GM10266 (cell line): ENCODE results near the gene REPIN1.

ENCODE experiments used
- DNase-seq: peaks from one replicate; pipeline ENCODE4 v3.0.0; 2012; ENCODE audit errors: extremely low spot score
- CTCF ChIP-seq: IDR thresholded peaks from 2 replicates; pipeline ENCODE4 v1.5.1; 2012; ENCODE audit warnings: mild to moderate bottlenecking, low read depth; ENCODE audit not compliant: control insufficient read depth, insufficient read depth; ENCODE audit errors: missing control alignments

REPIN1 gene

GRCh38 chr7:150325110-150325611 lies 43.5 kb upstream of the REPIN1 start:
- no peak for DNase-seq
- no peak for TF ChIP-seq CTCF

DNA sequence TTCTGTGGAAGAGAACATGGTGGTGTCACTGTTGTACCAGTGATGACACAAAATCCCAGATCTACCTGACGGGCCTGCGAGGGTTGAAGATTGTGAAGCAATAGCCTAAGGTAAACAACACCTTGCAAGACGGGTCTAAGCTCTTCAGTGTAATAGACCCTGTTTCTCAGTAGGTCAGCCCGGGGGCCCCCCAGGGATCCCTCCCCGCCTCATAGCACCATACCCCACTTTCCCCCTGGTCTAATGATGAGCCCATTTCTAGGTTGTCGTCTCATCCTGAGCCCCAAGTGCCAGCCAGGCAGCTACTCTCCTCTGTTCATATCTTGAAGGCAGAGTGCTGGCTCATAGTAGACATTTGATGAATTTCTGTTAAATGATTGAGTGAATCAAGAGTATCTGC lies 42.7 kb upstream of the REPIN1 start:
- DNase-seq: no peak
- TF ChIP-seq CTCF: no peak

DNA sequence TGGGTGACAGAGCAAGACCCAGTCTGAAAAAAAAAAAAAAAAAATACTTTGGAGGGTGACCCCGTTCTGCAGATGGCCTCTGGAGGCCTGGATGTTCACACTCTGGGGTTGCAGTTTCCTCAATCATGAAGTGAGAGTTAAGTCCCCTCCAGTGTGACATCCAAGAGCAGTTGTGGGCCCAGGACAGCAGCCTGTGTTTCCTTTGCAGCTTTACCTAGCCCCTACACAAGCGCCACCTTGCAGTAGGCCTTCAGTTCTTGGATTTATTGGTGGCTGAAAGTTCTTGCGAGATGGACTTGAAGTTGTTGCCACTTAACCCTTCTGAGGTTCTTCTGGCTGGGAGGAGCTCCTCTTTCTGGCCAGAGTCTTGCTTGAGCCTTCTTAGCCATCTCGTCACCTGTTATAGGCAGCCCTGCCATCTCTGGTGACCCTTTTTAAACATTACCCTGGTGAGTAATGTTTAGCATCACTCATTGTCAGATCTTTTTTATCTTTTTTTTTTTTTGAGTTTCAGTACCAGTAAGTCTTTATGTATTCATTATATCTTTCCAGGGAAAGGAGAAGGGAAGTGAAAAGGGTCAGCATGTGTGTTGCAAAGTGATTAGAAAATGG lies 41.9 kb upstream of the REPIN1 start:
- TF ChIP-seq CTCF: no peak
- DNase-seq: no peak

DNA sequence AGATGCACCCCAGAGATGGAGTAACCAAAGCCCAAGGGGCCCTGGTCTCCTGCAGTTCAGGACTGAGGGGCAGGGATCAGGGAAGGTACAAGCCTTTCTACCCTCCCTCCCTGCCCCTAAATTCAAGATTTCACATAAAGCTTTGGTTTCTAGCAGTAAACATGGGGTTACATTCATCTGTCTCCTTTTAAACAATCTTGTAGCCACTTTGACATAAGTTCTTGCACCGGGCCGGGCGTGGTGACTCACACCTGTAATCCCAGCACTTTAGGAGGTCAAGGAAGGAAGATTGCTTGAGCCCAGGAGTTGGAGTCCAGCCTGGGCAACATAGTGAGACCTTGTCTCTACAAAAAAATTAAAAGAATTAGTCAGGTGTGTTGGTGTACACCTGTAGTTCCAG lies 41.3 kb upstream of the REPIN1 start:
- no peak for DNase-seq
- TF ChIP-seq CTCF: no peak

- TF ChIP-seq CTCF: no peak
- DNase-seq: no peak
These were observed 39.1 kb upstream of the REPIN1 start for GRCh38 chr7:150329331-150330120.

GRCh38 chr7:150330211-150330885 lies 38.3 kb upstream of the REPIN1 start:
- TF ChIP-seq CTCF: no peak
- DNase-seq: no peak
